ENCODE results near the gene BTRC.
"Not testable (repeated sequence)": the region's sequence is repeated elsewhere in the genome, so short reads cannot be mapped to it uniquely, and the experiment has no call there.

BTRC gene

DNA sequence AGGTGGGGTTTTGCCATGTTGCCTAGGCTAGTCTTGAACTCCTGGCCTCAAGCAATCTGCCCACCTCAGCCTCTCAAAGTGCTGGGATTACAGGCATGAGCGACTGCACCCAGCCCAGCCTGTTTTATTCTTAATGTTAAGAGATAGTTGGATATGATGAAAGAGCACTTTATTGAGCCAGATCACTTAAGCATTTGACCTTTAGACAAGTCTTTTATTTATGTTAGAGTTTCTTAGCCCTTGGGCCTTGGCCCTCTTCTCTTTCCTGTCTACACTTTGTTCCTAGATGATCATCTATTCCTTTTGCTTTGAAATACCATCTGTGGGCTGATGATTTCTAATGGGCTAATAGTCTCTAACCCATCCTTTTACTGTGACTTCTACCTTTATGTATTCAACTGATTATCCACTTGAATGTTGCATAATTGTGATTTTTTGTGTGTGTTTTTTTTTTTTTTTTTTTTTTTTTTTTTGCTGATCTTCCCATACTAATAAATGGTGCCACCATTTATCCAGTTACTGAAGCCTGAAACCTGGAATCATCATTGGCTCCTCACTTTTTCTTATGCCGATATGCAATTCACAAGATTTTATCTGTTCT is 34.8 kb downstream of the BTRC start:
- no peak for DNase-seq

DNA sequence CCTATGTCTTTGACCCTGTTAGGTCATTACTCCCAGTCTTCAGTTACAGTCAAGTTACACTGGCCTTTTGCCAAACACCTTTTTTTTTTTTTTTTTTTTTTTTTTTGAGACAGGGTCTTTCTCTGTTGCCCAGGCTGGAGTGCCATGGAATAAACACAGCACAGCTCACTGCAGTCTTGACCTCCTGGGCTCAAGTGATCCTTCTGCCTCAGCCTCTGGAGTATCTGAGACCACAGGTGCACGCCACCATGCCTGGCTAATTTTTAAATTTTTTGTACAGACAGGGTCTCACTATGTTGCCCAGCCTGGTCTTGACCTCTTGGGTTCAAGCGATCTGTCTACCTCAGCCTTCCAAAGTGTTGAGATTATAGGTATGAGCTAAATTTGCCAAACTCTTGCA is 35.6 kb downstream of the BTRC start:
- DNase-seq: not testable (repeated sequence)

DNA sequence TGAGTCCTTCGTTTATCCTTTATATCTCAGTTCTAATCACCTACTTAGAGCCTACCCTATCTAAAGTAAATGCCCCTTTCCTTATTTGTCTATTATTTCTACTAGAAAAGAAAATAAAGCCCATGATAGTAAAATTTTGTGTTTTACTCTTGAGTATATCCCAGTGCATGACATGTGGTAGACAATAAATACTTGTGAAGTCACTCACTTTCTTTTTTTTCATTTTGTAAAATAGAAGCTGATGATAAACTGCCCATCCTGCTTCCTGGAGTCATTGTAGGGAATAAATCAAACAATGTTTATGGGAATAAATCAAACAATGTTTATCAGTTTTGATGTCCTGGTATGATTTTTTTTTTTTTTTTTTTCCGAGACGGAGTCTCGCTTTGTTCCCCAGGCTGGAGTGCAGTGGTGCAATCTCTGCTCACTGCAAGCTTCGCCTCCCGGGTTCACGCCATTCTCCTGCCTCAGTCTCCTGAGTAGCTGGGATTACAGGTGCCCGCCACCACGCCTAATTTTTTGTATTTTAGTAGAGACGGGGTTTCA is 36.1 kb downstream of the BTRC start:
- no peak for DNase-seq

DNA sequence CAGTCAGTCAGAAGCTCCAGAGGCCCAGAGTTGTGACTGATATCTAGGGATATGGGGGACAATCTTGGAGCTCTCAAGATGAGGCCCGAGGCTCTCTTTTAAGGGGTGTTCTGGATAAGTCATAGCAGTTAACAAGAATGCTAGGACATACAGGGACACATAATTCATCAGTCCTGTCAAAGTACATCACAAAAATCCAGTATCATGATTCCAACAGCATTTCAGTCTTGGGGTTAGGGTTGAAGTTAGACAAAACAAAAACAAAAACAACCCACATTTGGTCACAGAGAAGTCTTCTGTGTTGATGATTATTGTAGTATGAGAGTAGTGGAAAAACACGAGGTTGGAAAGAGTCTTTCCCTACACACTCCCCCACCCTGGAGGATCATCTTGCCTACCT is 39.4 kb downstream of the BTRC start:
- DNase-seq: no peak

- DNase-seq: no peak
Measured at GRCh38 chr10:101394524-101395133, 40.7 kb downstream of the BTRC start.

GRCh38 chr10:101397140-101397539 is 43.2 kb downstream of the BTRC start:
- no peak for DNase-seq

GRCh38 chr10:101400585-101400984 is 46.6 kb downstream of the BTRC start:
- no peak for DNase-seq

DNA sequence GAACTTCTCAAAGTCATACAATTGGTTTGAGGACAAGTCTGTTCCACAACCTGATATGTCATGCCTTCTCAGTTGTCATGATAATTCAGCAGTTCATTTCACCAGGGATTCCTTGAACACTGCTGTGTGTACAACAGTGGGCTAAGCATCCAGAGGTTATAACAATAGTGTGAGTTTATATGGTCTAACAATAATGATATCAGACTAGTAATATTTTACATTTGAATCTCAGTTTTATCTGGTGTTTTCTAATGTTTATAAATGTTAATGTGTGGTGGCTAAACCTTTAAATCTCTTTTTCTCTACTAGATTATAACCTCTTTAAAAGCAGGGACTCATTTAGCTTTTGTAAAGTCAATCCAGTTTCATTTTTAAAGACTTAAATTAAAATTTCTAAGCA is 48.7 kb downstream of the BTRC start:
- no peak for DNase-seq

GRCh38 chr10:101403161-101403560 is 49.2 kb downstream of the BTRC start:
- no peak for DNase-seq

GRCh38 chr10:101405001-101405400 is 51.0 kb downstream of the BTRC start:
- DNase-seq: no peak

GRCh38 chr10:101411598-101411997 is 57.6 kb downstream of the BTRC start:
- no peak for DNase-seq

- DNase-seq: no peak
Measured at GRCh38 chr10:101414034-101414433, 60.1 kb downstream of the BTRC start.

- no peak for DNase-seq
Measured at GRCh38 chr10:101415884-101416283, 61.9 kb downstream of the BTRC start.

- not testable (repeated sequence) for DNase-seq
Measured at GRCh38 chr10:101421967-101422366, 68.0 kb downstream of the BTRC start.

GRCh38 chr10:101425535-101425934 is 71.6 kb downstream of the BTRC start:
- DNase-seq: no peak

- DNase-seq: no peak
Measured at GRCh38 chr10:101428036-101428435, 74.1 kb downstream of the BTRC start.

- no peak for DNase-seq
Measured at GRCh38 chr10:101429423-101429822, 75.5 kb downstream of the BTRC start.

- no peak for DNase-seq
Measured at GRCh38 chr10:101436302-101436701, 82.3 kb downstream of the BTRC start.

- DNase-seq: no peak
Measured at GRCh38 chr10:101438881-101439391, 85.0 kb downstream of the BTRC start.

DNA sequence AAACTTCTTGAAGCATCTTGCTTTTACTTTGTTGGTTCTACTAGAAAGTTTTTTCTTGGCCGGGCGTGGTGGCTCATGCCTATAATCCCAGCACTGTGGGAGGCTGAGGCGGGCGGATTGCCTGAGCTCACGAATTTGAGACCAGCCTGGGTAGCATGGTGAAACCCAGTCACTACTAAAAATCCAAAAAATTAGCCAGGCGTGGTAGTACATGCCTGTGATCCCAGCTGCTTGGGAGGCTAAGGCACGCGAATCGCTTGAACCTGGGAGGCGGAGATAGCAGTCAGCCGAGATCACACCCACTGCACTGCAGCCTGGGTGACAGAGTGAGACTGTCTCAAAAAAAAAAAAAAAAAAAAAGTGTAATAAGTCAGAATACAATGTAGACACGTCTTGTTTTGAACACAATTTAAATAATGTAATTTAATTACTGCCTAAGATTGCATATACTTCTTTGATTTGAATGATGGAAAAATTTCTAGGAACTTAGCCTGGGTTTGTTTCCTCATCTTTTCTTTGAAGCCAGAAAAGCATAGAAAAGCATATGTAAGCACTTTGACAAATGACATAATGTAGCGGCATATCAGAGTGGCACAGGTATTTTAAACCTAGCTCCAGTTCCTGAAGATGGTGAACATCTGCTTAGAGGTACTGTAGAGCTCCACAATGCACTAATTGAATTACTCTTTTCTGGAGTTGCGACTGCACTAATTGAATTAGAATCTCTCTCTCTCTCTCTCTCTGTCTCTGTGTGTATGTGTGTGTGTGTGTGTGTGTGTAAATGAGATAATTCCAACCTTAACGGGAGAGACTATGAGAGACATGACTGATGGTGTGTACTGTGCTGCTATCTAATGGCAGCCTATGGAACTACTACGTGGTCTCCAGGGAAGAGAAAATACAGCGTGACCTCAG is 87.8 kb downstream of the BTRC start:
- DNase-seq: peak; percentile 44

DNA sequence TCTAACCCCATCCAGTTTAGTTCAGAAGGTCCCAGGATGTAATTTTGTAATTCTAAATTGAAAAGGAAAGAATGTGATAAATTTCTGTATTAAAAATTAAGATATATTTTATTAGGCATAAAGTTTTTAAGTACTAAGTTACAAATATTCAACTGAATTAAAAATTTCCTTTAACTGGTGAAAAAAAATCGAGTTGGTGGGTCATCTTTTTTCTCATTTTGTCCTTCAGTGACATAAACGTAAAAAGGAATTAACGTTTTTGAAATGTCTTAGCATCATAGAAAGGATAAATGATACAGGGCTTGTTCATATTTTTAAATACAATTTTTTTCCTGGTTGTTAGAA is 88.5 kb downstream of the BTRC start:
- no peak for DNase-seq

DNA sequence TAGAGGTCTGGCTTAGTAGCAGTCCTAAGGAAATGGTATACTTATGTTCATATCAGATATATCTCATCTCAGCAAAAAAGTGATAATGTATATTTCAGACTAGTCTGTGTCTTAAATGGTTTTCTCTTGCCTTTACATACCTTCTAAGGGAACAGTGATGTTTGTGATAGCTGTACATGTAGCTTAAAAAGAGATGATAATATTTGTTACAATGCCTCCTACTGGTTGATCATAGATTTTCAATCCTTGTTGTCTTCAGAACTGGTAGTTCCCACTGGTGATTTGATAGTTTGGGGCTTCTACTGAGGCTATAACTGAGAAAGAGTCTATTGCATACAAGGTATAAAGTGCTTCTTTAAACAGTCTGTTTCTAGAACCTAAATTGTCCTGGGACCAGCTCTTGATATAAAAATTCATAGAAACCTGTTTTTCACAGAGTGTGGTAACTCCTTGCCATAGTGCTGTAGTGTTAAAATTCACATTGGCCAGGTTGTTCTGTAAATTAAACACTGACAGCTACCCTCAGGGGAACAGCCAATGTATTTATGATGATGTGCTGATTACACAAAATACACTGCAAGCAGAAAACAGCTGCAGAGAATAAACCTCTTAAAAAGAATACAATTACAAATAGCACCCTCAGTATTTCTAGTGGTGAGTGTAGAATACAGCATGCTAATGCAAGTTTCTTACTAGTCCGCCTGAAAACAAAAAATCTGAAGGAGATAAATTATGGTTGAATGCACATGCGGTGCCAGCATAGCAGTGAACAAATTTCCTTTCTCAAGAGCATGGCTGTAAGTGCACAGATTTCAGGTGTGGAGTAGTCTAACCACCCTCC is 90.3 kb downstream of the BTRC start:
- peak; percentile 47 for DNase-seq

DNA sequence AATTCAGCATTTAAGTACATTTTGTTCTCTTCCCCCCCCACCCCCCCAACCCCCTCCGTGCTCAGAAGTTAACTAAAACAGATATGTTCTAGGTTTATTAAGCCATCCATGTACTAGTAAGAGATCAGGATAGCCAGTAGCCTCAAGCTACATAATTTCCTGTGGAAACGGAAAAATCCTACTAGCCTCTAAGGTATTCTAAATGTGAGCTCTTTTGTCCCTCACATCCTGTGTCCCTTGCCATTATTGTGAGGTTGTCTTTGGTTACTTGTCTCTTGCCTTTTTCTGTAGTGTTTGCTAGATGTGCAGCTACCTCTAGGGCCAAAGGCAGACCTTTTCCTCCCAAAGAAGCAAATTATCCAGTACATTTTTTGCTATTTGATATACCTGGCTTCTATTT is 92.1 kb downstream of the BTRC start:
- DNase-seq: no peak

Measured in NCI-H1436 treated with DMSO at 0.1 percent for 48 hours (cell line).